Measurements from ENCODE around the gene LDAH.

Gene LDAH

DNA sequence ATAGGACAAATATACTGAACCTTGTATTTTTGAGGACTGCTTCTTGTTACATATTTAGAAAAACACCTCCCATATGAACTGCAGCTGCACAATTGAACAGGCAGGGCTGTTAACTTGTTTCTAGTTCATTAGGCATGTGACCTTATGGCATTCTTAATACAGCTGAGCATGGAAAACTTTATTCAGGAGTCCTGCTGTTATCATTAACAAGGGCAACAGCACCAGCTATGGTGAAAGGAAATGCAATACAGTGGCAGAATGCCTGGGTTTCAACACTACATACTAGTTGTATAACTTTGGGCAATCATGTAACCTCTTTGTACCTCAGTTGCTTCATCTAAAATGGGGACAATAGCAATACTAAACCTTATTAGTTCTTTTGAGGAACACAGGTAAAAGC lies 84.1 kb downstream of the LDAH start:
- H3K27ac ChIP-seq, result no peak overlapping the region
- TF ChIP-seq, protein P1, sequence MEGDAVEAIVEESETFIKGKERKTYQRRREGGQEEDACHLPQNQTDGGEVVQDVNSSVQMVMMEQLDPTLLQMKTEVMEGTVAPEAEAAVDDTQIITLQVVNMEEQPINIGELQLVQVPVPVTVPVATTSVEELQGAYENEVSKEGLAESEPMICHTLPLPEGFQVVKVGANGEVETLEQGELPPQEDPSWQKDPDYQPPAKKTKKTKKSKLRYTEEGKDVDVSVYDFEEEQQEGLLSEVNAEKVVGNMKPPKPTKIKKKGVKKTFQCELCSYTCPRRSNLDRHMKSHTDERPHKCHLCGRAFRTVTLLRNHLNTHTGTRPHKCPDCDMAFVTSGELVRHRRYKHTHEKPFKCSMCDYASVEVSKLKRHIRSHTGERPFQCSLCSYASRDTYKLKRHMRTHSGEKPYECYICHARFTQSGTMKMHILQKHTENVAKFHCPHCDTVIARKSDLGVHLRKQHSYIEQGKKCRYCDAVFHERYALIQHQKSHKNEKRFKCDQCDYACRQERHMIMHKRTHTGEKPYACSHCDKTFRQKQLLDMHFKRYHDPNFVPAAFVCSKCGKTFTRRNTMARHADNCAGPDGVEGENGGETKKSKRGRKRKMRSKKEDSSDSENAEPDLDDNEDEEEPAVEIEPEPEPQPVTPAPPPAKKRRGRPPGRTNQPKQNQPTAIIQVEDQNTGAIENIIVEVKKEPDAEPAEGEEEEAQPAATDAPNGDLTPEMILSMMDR (IDR thresholded peaks at IDR 0.05), result no peak
- no peak for TF ChIP-seq ZFX (IDR thresholded peaks at IDR 0.05; ENCODE audit: borderline replicate concordance)

DNA sequence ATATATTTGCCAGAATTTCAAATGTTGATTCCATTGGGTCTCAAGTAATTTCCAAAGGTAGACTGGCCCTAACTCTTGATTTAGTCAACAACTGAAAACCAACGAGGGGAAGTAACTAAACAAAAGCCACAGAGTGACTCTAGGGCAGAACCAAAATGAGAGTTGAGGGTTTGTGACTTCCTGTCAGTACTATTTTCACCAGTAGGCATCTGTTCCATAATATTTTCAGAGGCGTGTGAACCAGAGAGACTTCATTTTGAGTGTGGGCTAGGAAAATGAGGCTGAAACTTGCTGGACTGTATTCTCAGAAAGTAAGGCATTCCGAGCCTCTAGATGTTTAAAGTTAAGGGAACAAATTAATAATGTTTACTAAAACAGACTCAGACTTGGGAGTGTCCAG lies 85.4 kb downstream of the LDAH start:
- TF ChIP-seq, protein P1 (IDR thresholded peaks at IDR 0.05), result no peak
- TF ChIP-seq ZFX (IDR thresholded peaks at IDR 0.05; ENCODE audit: borderline replicate concordance), result no peak
- no peak overlapping the region for H3K27ac ChIP-seq

DNA sequence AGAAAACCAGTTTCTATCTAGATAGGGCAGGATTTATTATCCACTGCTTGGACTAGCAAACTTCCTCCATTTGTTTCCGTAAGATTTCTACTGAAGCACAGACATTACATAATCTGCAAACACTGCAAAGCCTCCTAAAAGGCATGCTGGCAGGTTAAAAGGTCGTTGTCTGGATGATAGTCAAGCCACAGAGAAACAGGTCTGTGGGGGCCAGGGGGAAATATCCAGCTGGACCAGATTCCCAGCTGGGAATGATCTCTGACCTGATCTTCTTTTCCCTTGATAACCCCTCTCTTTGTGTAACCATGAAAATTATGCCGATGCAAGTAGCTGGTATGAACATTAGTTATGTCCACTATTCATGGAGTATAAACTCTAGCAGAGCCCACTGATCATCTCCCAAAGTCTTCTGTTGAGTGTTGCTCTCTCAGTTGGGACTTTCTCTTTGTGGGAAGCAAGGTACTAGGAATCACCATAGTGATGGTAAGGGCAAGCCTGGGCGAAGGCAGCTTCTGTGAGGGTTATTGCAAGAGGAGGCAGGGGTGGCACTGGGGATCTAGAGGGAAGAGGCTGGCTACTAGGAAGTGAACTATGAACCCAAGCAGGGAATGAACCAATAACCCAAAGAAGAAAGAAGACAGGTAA lies 94.7 kb downstream of the LDAH start:
- no peak for TF ChIP-seq ZFX (IDR thresholded peaks at IDR 0.05; ENCODE audit: borderline replicate concordance)
- TF ChIP-seq, protein P1 (IDR thresholded peaks at IDR 0.05), result no peak

GRCh38 chr2:20726913-20727312 lies 96.0 kb downstream of the LDAH start:
- TF ChIP-seq ZFX (IDR thresholded peaks at IDR 0.05; ENCODE audit: borderline replicate concordance), result no peak
- TF ChIP-seq, protein P1 (IDR thresholded peaks at IDR 0.05), result no peak
- H3K27ac ChIP-seq, result no peak overlapping the region

More for the DNA sequence above, 94.7 kb downstream of the LDAH start:
- H3K27ac ChIP-seq, result no peak overlapping the region

- TF ChIP-seq, protein P1 (IDR thresholded peaks at IDR 0.05), result no peak
- TF ChIP-seq ZFX (IDR thresholded peaks at IDR 0.05; ENCODE audit: borderline replicate concordance), result no peak
- H3K27ac ChIP-seq, result no peak overlapping the region
Measured at GRCh38 chr2:20725782-20726181, 97.1 kb downstream of the LDAH start.

GRCh38 chr2:20724500-20725053 lies 98.3 kb downstream of the LDAH start:
- TF ChIP-seq, protein P1 (IDR thresholded peaks at IDR 0.05), result no peak
- TF ChIP-seq ZFX (IDR thresholded peaks at IDR 0.05; ENCODE audit: borderline replicate concordance), result no peak

DNA sequence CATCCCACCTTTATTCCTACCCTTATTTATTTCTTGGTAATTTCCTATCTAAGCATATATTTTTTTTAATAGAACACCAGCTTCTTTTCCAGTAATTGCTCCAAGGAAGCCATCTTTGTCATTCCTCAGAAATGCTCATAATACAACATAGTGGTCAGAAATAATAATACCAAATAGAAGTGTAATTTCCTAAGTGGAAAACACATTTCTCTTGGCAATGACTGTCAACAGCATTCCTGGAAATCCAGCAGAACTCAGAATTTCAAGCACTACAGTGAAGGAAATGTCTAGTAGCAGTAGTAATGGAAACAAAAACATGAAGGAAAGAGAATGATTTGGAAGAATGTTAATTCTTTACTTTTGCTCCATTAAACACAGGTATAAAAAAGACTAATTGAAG lies 99.4 kb downstream of the LDAH start:
- H3K27ac ChIP-seq, result no peak overlapping the region
- TF ChIP-seq ZFX (IDR thresholded peaks at IDR 0.05; ENCODE audit: borderline replicate concordance), result no peak

More at GRCh38 chr2:20724500-20725053, 98.3 kb downstream of the LDAH start:
- no peak overlapping the region for H3K27ac ChIP-seq
